HG02763 (cell line): ENCODE measurements around the gene COL25A1.
A peak's percentile ranks its signal among the peaks of the same experiment; 100 is the strongest.

ENCODE experiments used
- ATAC-seq: cut with Tn5 transposase; IDR thresholded peaks from one replicate; pipeline ENCODE4 v1.9.1; 2021; ENCODE audit warnings: mild to moderate bottlenecking, moderate library complexity; ENCODE audit not compliant: unreplicated experiment

COL25A1 gene

GRCh38 chr4:108926061-108926460 lies 376.4 kb downstream of the COL25A1 start:
- ATAC-seq, result no peak

- no peak for ATAC-seq
Measured at GRCh38 chr4:108922191-108922590, 380.3 kb downstream of the COL25A1 start.

- no peak for ATAC-seq
Measured at GRCh38 chr4:108920395-108921087, 381.9 kb downstream of the COL25A1 start.

GRCh38 chr4:108919226-108919893 lies 383.1 kb downstream of the COL25A1 start:
- no peak for ATAC-seq

- no peak for ATAC-seq
Measured at GRCh38 chr4:108917255-108917654, 385.2 kb downstream of the COL25A1 start.

GRCh38 chr4:108916638-108917037 lies 385.8 kb downstream of the COL25A1 start:
- no peak for ATAC-seq

GRCh38 chr4:108906866-108907367 lies 395.5 kb downstream of the COL25A1 start:
- no peak for ATAC-seq

- ATAC-seq, result no peak
Measured at GRCh38 chr4:108906006-108906405, 396.5 kb downstream of the COL25A1 start.

- no peak for ATAC-seq
Measured at GRCh38 chr4:108903464-108904221, 398.8 kb downstream of the COL25A1 start.

GRCh38 chr4:108902769-108903168 lies 399.7 kb downstream of the COL25A1 start:
- peak; percentile 82 for ATAC-seq

- ATAC-seq, result no peak
Measured at GRCh38 chr4:108901291-108901690, 401.2 kb downstream of the COL25A1 start.

GRCh38 chr4:108900018-108900580 lies 402.4 kb downstream of the COL25A1 start:
- ATAC-seq, result no peak

GRCh38 chr4:108893468-108893867 lies 409.0 kb downstream of the COL25A1 start:
- no peak for ATAC-seq

GRCh38 chr4:108891896-108892590 lies 410.4 kb downstream of the COL25A1 start:
- no peak for ATAC-seq

- ATAC-seq, result no peak
Measured at GRCh38 chr4:108890484-108890881, 412.0 kb downstream of the COL25A1 start.

- ATAC-seq, result no peak
Measured at GRCh38 chr4:108889696-108890483, 412.6 kb downstream of the COL25A1 start.

GRCh38 chr4:108888769-108889168 lies 413.7 kb downstream of the COL25A1 start:
- ATAC-seq, result no peak

GRCh38 chr4:108887034-108887433 lies 415.4 kb downstream of the COL25A1 start:
- no peak for ATAC-seq

GRCh38 chr4:108885211-108885610 lies 417.2 kb downstream of the COL25A1 start:
- no peak for ATAC-seq

- no peak for ATAC-seq
Measured at GRCh38 chr4:108884596-108884995, 417.9 kb downstream of the COL25A1 start.
